OCI-LY3 (cell line): ENCODE results near the gene FUT2.
"Not testable (repeated sequence)": the region's sequence is repeated elsewhere in the genome, so short reads cannot be mapped to it uniquely, and the experiment has no call there.

Experiments
- H2AFZ ChIP-seq: fragments of 200-600, 300-600 bp; shearing (Covaris generic); 2 replicates; pipeline ENCODE4 v1.6.0; 2014; ENCODE audit warnings: antibody characterized with exemption, low read depth, low read length
- H3K27ac ChIP-seq: fragments of 200-600, 300-600 bp; sonication (generic); 2 replicates; pipeline ENCODE4 v1.5.1; 2014; ENCODE audit warnings: mild to moderate bottlenecking, low read length, moderate library complexity, mixed read lengths
- H3K27me3 ChIP-seq: fragments of 200-600, 300-600 bp; sonication (generic); 2 replicates; pipeline ENCODE4 v1.6.1; 2014; ENCODE audit warnings: low read depth, low read length, mixed read lengths
- H3K36me3 ChIP-seq: fragments of 200-600, 300-600 bp; sonication (generic); replicated peaks from 2 replicates; pipeline ENCODE3; 2014; ENCODE audit warnings: low read depth, low read length, mixed read lengths
- H3K4me1 ChIP-seq: fragments of 300-600, 200-600 bp; sonication (generic); 2 replicates; pipeline ENCODE4 v1.6.1; 2014; ENCODE audit warnings: low read length, mixed read lengths
- H3K4me2 ChIP-seq: fragments of 200-600, 300-600 bp; sonication (generic); 2 replicates; pipeline ENCODE4 v1.6.1; 2014; ENCODE audit warnings: low read length, mixed read lengths
- H3K4me3 ChIP-seq: fragments of 300-600, 200-600 bp; sonication (generic); 2 replicates; pipeline ENCODE4 v1.5.1; 2014; ENCODE audit warnings: antibody characterized with exemption, mild to moderate bottlenecking, low read length, moderate library complexity
- H3K79me2 ChIP-seq: fragments of 300-600, 200-600 bp; shearing (Covaris generic); 2 replicates; pipeline ENCODE4 v1.6.1; 2014; ENCODE audit warnings: mild to moderate bottlenecking, low read length, mixed read lengths
- H3K9ac ChIP-seq: fragments of 300-600, 200-600 bp; shearing (Covaris generic); 2 replicates; pipeline ENCODE4 v1.6.0; 2014; ENCODE audit warnings: mild to moderate bottlenecking, low read length, moderate library complexity
- H3K9me3 ChIP-seq: fragments of 200-600, 300-600 bp; shearing (Covaris generic); 2 replicates; pipeline ENCODE4 v1.6.1; 2014; ENCODE audit warnings: low read length, mixed read lengths; ENCODE audit not compliant: insufficient read depth
- H4K20me1 ChIP-seq: fragments of 200-600, 300-600 bp; sonication (generic); 2 replicates; pipeline ENCODE4 v1.6.1; 2016; ENCODE audit warnings: low read length, mixed read lengths; ENCODE audit not compliant: insufficient read depth
- EZH2phosphoT487 ChIP-seq: fragments of 200-600 bp; shearing (Covaris generic); IDR thresholded peaks from 2 replicates; pipeline ENCODE4 v1.6.1; 2018; ENCODE audit warnings: antibody characterized with exemption, mixed run types, low read depth
- TF ChIP-seq, protein P1 (sequence below): fragments of 200-600, 300-600 bp; sonication (generic); IDR thresholded peaks from 2 replicates; pipeline ENCODE4 v1.5.1; 2014; ENCODE audit warnings: antibody characterized with exemption, low read length, low read depth

FUT2 gene

DNA sequence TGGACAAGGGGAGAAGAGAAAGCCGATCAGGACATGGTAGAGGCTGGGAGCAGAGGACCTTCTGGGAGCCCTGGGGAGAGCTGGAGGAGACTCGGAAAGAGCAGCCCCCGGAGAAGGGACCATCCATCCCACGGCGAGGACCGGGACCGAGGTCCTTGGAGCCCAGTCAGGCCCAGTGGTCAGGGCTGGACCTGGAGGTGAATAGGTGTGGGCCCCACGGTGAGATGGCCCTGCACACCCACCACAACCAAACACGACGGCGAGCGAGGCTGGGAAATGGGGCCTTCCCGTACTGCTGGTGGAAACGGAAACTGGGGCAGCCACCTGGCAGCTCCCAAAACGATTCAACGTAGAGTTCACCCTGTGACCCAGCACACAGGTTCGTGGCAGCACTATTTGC, 19.3 kb upstream of the FUT2 start:
- no peak for TF ChIP-seq EZH2phosphoT487
- TF ChIP-seq, protein P1, sequence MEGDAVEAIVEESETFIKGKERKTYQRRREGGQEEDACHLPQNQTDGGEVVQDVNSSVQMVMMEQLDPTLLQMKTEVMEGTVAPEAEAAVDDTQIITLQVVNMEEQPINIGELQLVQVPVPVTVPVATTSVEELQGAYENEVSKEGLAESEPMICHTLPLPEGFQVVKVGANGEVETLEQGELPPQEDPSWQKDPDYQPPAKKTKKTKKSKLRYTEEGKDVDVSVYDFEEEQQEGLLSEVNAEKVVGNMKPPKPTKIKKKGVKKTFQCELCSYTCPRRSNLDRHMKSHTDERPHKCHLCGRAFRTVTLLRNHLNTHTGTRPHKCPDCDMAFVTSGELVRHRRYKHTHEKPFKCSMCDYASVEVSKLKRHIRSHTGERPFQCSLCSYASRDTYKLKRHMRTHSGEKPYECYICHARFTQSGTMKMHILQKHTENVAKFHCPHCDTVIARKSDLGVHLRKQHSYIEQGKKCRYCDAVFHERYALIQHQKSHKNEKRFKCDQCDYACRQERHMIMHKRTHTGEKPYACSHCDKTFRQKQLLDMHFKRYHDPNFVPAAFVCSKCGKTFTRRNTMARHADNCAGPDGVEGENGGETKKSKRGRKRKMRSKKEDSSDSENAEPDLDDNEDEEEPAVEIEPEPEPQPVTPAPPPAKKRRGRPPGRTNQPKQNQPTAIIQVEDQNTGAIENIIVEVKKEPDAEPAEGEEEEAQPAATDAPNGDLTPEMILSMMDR, result no peak
- no peaks in the 10 kb centered on the region for H4K20me1 ChIP-seq
- H3K4me1 ChIP-seq, result peaks cover 5% of the 10 kb centered on the region
- H3K9me3 ChIP-seq, result no peaks in the 10 kb centered on the region
- no peak overlapping the region for H2AFZ ChIP-seq
- no peak overlapping the region for H3K27ac ChIP-seq
- no peak overlapping the region for H3K4me3 ChIP-seq
- no peaks in the 10 kb centered on the region for H3K27me3 ChIP-seq
- H3K9ac ChIP-seq, result no peak overlapping the region
- H3K79me2 ChIP-seq, result no peaks in the 10 kb centered on the region
- no peak overlapping the region for H3K4me2 ChIP-seq
- no peaks in the 10 kb centered on the region for H3K36me3 ChIP-seq

DNA sequence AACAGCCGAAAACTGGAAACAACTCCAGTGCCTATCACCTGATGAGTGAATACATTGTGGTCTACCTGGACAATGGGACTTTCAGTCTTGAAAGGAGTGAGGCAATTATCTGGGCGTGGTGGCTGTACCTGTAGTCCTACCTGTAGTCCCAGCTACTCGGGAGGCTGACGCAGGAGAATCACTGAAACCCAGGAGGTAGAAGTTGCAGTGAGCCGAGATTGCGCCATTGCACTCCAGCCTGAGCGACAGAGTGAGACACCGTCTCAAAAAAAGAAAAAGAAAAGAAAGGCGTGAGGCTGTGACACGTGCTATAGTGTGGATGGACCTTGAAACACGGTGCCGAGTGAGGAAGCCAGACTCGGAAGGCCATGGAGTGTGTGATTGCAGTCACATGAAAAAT, 18.9 kb upstream of the FUT2 start:
- H3K4me1 ChIP-seq, result peaks cover 5% of the 10 kb centered on the region
- TF ChIP-seq EZH2phosphoT487, result no peak
- TF ChIP-seq, protein P1, result no peak

GRCh38 chr19:48678201-48678600, 17.6 kb upstream of the FUT2 start:
- Histone ChIP-seq H3K4me2 (no peak overlapping the region), H3K27ac (no peak overlapping the region), H4K20me1 (no peaks in the 10 kb centered on the region), H3K36me3 (no peaks in the 10 kb centered on the region), H3K9ac (no peak overlapping the region), H3K9me3 (no peaks in the 10 kb centered on the region), H3K4me1 (peaks cover 5% of the 10 kb centered on the region), H3K4me3 (no peak overlapping the region), H3K27me3 (no peaks in the 10 kb centered on the region), H3K79me2 (no peaks in the 10 kb centered on the region), H2AFZ (no peak overlapping the region)
- no peak for TF ChIP-seq EZH2phosphoT487
- TF ChIP-seq, protein P1, result no peak

More for the DNA sequence above, 18.9 kb upstream of the FUT2 start:
- H2AFZ ChIP-seq, result no peak overlapping the region
- H3K36me3 ChIP-seq, result no peaks in the 10 kb centered on the region
- no peak overlapping the region for H3K4me2 ChIP-seq
- no peaks in the 10 kb centered on the region for H3K79me2 ChIP-seq
- no peaks in the 10 kb centered on the region for H4K20me1 ChIP-seq
- H3K27ac ChIP-seq, result no peak overlapping the region
- H3K9me3 ChIP-seq, result no peaks in the 10 kb centered on the region
- H3K4me3 ChIP-seq, result no peak overlapping the region
- H3K9ac ChIP-seq, result no peak overlapping the region
- H3K27me3 ChIP-seq, result no peaks in the 10 kb centered on the region

GRCh38 chr19:48680006-48680405, 15.8 kb upstream of the FUT2 start:
- H3K27me3 ChIP-seq, H3K9ac ChIP-seq, H3K79me2 ChIP-seq, H3K4me3 ChIP-seq, H4K20me1 ChIP-seq, H3K27ac ChIP-seq, H3K4me1 ChIP-seq, H3K9me3 ChIP-seq, H3K36me3 ChIP-seq, H3K4me2 ChIP-seq, H2AFZ ChIP-seq: not testable (repeated sequence)
